HUES48 (cell line): ENCODE data around the gene PHF20.

Experiments
- H3K27ac ChIP-seq: one replicate; pipeline ENCODE4 v1.7.0; 2013; ENCODE audit warnings: low read depth, low read length, inconsistent platforms
- H3K27me3 ChIP-seq: 2 replicates; pipeline ENCODE4 v1.6.1; 2013; ENCODE audit warnings: mild to moderate bottlenecking, low read length; ENCODE audit not compliant: control insufficient read depth, insufficient read depth
- H3K36me3 ChIP-seq: 2 replicates; pipeline ENCODE4 v1.6.1; 2013; ENCODE audit warnings: low read length; ENCODE audit not compliant: control insufficient read depth, insufficient read depth
- H3K4me1 ChIP-seq: 2 replicates; pipeline ENCODE4 v1.6.1; 2013; ENCODE audit warnings: mild to moderate bottlenecking, low read length; ENCODE audit not compliant: control insufficient read depth, insufficient read depth
- H3K4me3 ChIP-seq: 2 replicates; pipeline ENCODE4 v1.5.1; 2013; ENCODE audit warnings: mild to moderate bottlenecking, low read depth, low read length
- H3K9ac ChIP-seq: 2 replicates; pipeline ENCODE4 v1.6.1; 2013; ENCODE audit warnings: mild to moderate bottlenecking, low read depth, low read length, moderate library complexity
- H3K9me3 ChIP-seq: 2 replicates; pipeline ENCODE4 v1.6.1; 2013; ENCODE audit warnings: low read length; ENCODE audit not compliant: control insufficient read depth, insufficient read depth

Gene PHF20

DNA sequence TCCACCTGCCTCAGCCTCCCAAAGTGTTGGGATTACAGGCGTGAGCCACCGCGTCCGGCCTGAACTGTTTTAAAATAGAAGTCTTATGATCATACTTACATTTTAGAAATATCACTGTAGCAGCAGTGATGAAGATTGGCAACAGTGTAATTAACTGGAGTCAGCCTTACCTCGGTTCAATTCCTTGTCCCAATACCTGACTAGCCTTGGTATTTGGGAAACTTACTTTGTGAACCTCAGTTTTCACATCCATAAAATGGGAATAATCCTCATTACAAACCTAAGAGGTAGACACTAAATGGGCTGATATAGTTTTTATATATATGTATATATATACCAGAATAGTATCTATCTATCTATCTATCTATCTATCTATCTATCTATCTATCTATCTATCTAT is 19.3 kb downstream of the PHF20 start:
- H3K4me1 ChIP-seq: no peaks in the 10 kb centered on the region; the same call in 1 of the 2 replicates
- no peak overlapping the region for H3K27ac ChIP-seq
- H3K4me3 ChIP-seq: no peak overlapping the region
- H3K27me3 ChIP-seq: no peaks in the 10 kb centered on the region
- H3K9me3 ChIP-seq: no peaks in the 10 kb centered on the region
- H3K9ac ChIP-seq: no peak overlapping the region
- peaks cover 3% of the 10 kb centered on the region; the same call in 1 of the 2 replicates for H3K36me3 ChIP-seq

GRCh38 chr20:35791821-35792220 is 20.0 kb downstream of the PHF20 start:
- H3K36me3 ChIP-seq: peaks cover 3% of the 10 kb centered on the region; the same call in 1 of the 2 replicates
- no peaks in the 10 kb centered on the region for H3K9me3 ChIP-seq
- H3K4me1 ChIP-seq: no peaks in the 10 kb centered on the region; the same call in 1 of the 2 replicates
- peak overlapping the region; percentile 7 for H3K27ac ChIP-seq
- no peaks in the 10 kb centered on the region for H3K27me3 ChIP-seq
- H3K9ac ChIP-seq: no peak overlapping the region
- H3K4me3 ChIP-seq: no peak overlapping the region

- H3K27me3 ChIP-seq: no peaks in the 10 kb centered on the region
- H3K9me3 ChIP-seq: no peaks in the 10 kb centered on the region
- H3K4me3 ChIP-seq: no peak overlapping the region
- H3K36me3 ChIP-seq: peaks cover 3% of the 10 kb centered on the region; the same call in 1 of the 2 replicates
- no peaks in the 10 kb centered on the region; the same call in 1 of the 2 replicates for H3K4me1 ChIP-seq
- no peak overlapping the region for H3K27ac ChIP-seq
- H3K9ac ChIP-seq: no peak overlapping the region
Observed at GRCh38 chr20:35792740-35793139, 20.9 kb downstream of the PHF20 start.

GRCh38 chr20:35796571-35796970 is 24.8 kb downstream of the PHF20 start:
- Histone ChIP-seq H3K4me3 (no peak overlapping the region), H3K4me1 (no peaks in the 10 kb centered on the region; the same call in 1 of the 2 replicates), H3K27ac (no peak overlapping the region), H3K9ac (no peak overlapping the region), H3K36me3 (peaks cover 12% of the 10 kb centered on the region), H3K27me3 (no peaks in the 10 kb centered on the region), H3K9me3 (no peaks in the 10 kb centered on the region)

DNA sequence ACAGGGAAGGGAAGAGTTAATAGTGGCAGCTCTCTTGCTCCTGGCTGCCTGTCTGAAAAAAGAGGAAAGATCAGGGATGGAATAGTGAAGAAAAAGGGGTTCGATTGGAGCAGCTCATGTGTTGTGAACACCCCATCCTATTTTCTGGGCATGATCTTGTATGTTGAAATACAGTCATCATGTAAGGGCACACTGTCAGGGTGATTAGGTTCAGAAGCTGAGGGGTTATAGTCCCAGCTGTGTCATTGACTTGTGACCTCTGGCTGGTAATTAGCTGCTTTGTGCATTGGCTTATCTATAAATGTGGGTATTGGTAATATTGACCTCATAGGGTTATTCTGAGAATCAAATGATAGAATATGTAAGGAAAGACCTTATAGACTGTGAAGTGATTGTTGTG is 30.1 kb downstream of the PHF20 start:
- Histone ChIP-seq H3K27ac (no peak overlapping the region), H3K36me3 (peaks cover 29% of the 10 kb centered on the region)

DNA sequence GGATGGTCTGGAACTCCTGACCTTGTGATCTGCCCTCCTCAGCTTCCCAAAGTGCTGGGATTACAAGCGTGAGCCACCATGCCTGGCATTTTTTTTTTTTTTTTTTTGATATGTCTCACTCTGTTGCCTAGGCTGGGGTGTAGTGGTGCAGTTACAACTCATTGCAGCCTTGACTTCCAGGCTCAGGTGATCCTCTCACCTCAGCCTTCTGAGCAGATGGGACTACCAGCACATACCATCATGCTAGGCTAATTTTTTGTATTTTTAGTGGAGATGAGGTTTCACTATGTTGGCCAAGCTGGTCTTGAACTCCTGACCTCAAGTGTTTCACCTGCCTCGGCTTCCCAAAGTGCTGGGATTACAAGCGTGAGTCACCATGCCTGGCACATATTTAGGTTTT is 34.3 kb downstream of the PHF20 start:
- Histone ChIP-seq H3K9me3 (no peaks in the 10 kb centered on the region), H3K4me1 (no peaks in the 10 kb centered on the region), H3K9ac (no peak overlapping the region), H3K4me3 (no peak overlapping the region), H3K36me3 (peaks cover 33% of the 10 kb centered on the region), H3K27ac (no peak overlapping the region), H3K27me3 (no peaks in the 10 kb centered on the region)

More for the DNA sequence above, 30.1 kb downstream of the PHF20 start:
- Histone ChIP-seq H3K9me3 (no peaks in the 10 kb centered on the region), H3K27me3 (no peaks in the 10 kb centered on the region), H3K4me3 (no peak overlapping the region), H3K9ac (no peak overlapping the region), H3K4me1 (no peaks in the 10 kb centered on the region)

- Histone ChIP-seq H3K36me3 (peaks cover 24% of the 10 kb centered on the region), H3K9me3 (no peaks in the 10 kb centered on the region), H3K9ac (no peak overlapping the region), H3K4me1 (no peaks in the 10 kb centered on the region), H3K4me3 (no peak overlapping the region), H3K27ac (no peak overlapping the region), H3K27me3 (no peaks in the 10 kb centered on the region)
Observed at GRCh38 chr20:35807877-35808276, 36.1 kb downstream of the PHF20 start.

- Histone ChIP-seq H3K4me3 (no peak overlapping the region), H3K4me1 (0 out of 2 replicates have a peak, but pooled peaks cover 5% of the 10 kb centered on the region), H3K9me3 (no peaks in the 10 kb centered on the region), H3K27me3 (no peaks in the 10 kb centered on the region), H3K27ac (no peak overlapping the region), H3K9ac (no peak overlapping the region), H3K36me3 (peaks cover 10% of the 10 kb centered on the region; the same call in 1 of the 2 replicates)
Observed at GRCh38 chr20:35820715-35821114, 48.9 kb downstream of the PHF20 start.

DNA sequence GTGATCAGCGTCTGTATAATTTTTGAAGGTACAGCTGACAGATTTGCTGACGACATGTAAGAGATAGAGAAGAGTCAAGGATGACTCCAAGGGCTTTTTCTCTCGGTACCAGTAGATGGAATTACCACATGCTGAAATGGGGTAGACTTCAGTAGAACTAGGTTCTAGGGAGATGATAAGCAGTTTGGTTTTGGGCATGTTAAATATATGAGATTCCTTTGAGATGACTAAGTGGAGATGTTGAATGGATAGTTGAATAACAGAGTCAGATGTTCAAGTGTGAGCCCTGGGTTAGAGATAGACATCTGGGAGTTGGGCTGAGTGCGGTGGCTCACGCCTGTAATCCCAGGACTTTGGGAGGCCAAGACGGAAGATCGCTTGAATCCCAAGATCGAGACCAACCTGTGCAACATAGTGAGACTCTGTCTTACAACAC is 50.0 kb downstream of the PHF20 start:
- H3K9ac ChIP-seq: no peak overlapping the region
- H3K4me3 ChIP-seq: no peak overlapping the region
- H3K9me3 ChIP-seq: no peaks in the 10 kb centered on the region
- no peak overlapping the region for H3K27ac ChIP-seq
- no peaks in the 10 kb centered on the region for H3K27me3 ChIP-seq
- 0 out of 2 replicates have a peak, but pooled peaks cover 5% of the 10 kb centered on the region for H3K4me1 ChIP-seq
- peaks cover 10% of the 10 kb centered on the region; the same call in 1 of the 2 replicates for H3K36me3 ChIP-seq

GRCh38 chr20:35823147-35823546 is 51.3 kb downstream of the PHF20 start:
- Histone ChIP-seq H3K27me3 (no peaks in the 10 kb centered on the region), H3K9me3 (no peaks in the 10 kb centered on the region), H3K36me3 (peaks cover 10% of the 10 kb centered on the region; the same call in 1 of the 2 replicates), H3K27ac (no peak overlapping the region), H3K4me1 (0 out of 2 replicates have a peak, but pooled peaks cover 5% of the 10 kb centered on the region), H3K9ac (no peak overlapping the region), H3K4me3 (no peak overlapping the region)

GRCh38 chr20:35823937-35824336 is 52.1 kb downstream of the PHF20 start:
- no peak overlapping the region for H3K27ac ChIP-seq
- H3K4me1 ChIP-seq: 0 out of 2 replicates have a peak, but pooled peaks cover 5% of the 10 kb centered on the region
- no peak overlapping the region for H3K9ac ChIP-seq
- H3K27me3 ChIP-seq: no peaks in the 10 kb centered on the region
- no peak overlapping the region for H3K4me3 ChIP-seq
- no peaks in the 10 kb centered on the region for H3K9me3 ChIP-seq
- H3K36me3 ChIP-seq: peaks cover 10% of the 10 kb centered on the region; the same call in 1 of the 2 replicates
